GM18909 (cell line): ENCODE data around the gene BARX1.

Experiments used
- ATAC-seq: cut with Tn5 transposase; IDR thresholded peaks from one replicate; pipeline ENCODE4 v1.9.1; 2021; ENCODE audit warnings: mild to moderate bottlenecking; ENCODE audit not compliant: unreplicated experiment, poor library complexity

BARX1 gene

GRCh38 chr9:93902780-93903655 is 52.1 kb downstream of the BARX1 start:
- ATAC-seq = no peak

GRCh38 chr9:93902051-93902779 is 52.9 kb downstream of the BARX1 start:
- no peak for ATAC-seq
